ENCODE data around the gene STX11. TPM values are rescaled to one million over a fixed set of nuclear protein-coding genes. Genes with fewer than 3 reads are reported as not detected.
A peak's percentile ranks its signal among the peaks of the same experiment; 100 is the strongest.

The STX11 gene
- total RNA-seq, 1 experiment from 2014 or later: 0.17 TPM

DNA sequence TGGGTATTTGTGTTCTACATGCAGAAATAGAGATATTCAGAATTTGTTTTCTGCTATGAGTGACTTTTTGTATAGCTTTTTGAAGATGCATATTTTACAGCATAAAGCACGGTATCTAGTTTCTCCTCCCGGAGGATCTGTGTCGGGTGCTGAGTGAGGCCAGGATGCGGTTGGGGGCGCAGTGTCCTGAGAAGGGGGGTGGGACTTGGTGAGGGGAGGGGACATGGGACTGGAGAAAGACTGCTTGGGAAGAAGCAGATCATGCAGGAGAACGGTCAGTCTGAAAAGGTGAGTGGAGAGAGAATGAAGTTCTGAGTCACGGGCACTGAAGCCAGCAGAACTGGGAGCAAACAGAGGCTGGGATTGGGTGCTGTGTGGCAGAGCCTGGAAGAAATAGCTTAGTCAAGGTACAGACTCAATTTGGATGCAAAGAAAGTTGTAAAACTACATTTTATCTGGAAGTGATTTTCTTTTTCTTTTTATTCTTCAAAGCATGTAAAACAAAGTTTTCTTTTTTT lies 44.0 kb downstream of the STX11 start:
- ChIA-PET POLR2A (ENCODE audit: unreplicated experiment) (no interaction called here), CTCF (no interaction called here)
- no peaks in the 10 kb centered on the region for H3K9me3 ChIP-seq (ENCODE audit: insufficient read depth, low read depth)
- no peaks in the 10 kb centered on the region for H3K36me3 ChIP-seq (ENCODE audit: low read depth)
- H3F3A ChIP-seq (ENCODE audit: insufficient read depth, low read depth): no peaks in the 10 kb centered on the region
- no peak overlapping the region for H3K27ac ChIP-seq
- no peak overlapping the region for H3K4me2 ChIP-seq
- intact Hi-C loops (cut with micrococcal nuclease; ENCODE audit: unreplicated experiment): loop anchor here (2.0 kb wide), 1 partner anchor 36 kb away; no protein-coding TSS in a partner anchor
- no peak overlapping the region for H2AFZ ChIP-seq
- TF ChIP-seq, protein P1, sequence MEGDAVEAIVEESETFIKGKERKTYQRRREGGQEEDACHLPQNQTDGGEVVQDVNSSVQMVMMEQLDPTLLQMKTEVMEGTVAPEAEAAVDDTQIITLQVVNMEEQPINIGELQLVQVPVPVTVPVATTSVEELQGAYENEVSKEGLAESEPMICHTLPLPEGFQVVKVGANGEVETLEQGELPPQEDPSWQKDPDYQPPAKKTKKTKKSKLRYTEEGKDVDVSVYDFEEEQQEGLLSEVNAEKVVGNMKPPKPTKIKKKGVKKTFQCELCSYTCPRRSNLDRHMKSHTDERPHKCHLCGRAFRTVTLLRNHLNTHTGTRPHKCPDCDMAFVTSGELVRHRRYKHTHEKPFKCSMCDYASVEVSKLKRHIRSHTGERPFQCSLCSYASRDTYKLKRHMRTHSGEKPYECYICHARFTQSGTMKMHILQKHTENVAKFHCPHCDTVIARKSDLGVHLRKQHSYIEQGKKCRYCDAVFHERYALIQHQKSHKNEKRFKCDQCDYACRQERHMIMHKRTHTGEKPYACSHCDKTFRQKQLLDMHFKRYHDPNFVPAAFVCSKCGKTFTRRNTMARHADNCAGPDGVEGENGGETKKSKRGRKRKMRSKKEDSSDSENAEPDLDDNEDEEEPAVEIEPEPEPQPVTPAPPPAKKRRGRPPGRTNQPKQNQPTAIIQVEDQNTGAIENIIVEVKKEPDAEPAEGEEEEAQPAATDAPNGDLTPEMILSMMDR (conservative IDR thresholded peaks at IDR 0.05): no peak
- TF ChIP-seq EZH2 (IDR thresholded peaks at IDR 0.05; ENCODE audit: low read depth): no peak
- peaks cover 13% of the 10 kb centered on the region; the same call in 1 of the 2 replicates for H3K4me1 ChIP-seq (replicated peaks; ENCODE audit: insufficient read depth)
- no peak overlapping the region for H3K4me3 ChIP-seq
- H3K79me2 ChIP-seq (ENCODE audit: low read depth): no peaks in the 10 kb centered on the region
- no peaks in the 10 kb centered on the region for H3K9me2 ChIP-seq (ENCODE audit: insufficient read depth)
- H3K27me3 ChIP-seq (ENCODE audit: insufficient read depth, low read depth): no peaks in the 10 kb centered on the region
- DNase-seq: no peak
- BruUV-seq (replicated peaks): no TSS peak
- H4K20me1 ChIP-seq (ENCODE audit: insufficient read depth): no peaks in the 10 kb centered on the region

DNA sequence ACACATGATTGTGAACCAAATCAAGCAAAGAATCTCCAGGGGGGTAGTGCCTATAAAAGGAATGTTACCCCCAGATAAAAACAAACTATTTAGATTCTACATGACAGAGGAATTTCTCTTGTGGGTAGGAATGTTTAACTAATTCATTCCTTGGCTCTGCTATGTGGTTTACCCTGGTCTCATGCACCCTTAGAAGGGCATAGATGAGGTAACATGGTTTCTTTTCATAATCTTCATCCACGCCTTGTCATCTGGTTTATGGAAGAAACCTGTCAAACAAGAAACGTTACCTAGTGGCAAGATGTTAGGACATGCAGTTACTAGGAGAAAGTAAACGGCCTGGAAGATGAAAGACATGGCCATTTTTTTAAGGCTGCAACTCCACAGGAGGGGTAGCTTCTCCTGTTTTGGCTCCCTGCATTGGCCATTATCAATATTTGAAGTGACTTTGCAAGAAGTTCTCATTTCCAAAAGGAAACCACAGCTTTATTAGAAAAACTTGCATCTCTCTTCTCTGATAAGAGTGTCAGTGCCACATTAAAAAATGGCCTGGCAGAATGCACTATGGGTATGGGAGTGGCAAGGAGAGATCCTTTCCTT lies 45.5 kb downstream of the STX11 start:
- POLR2A ChIA-PET (ENCODE audit: unreplicated experiment): no interaction called here
- DNase-seq: peak; percentile 25 to 95

DNA sequence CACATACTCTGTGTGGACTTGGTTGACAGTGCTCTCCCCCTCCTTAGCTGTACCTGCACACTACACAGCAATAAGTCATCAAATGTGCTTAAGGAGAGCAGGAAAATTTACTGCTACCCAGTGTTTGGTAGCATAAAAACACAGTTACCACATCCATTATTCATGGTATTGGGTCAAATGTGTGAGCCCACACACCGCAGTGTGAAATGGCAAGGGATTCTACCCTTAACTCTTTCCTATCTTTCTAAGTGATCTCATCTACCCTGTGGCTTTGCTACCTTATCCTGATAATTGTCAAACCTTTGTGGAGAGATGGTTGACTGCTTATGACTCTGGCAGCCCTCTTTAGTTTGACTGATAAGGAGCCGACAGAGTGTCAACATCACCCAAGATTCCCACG lies 47.6 kb downstream of the STX11 start:
- Histone ChIP-seq H3K36me3 (ENCODE audit: low read depth) (no peaks in the 10 kb centered on the region), H3K4me2 (no peak overlapping the region), H3K9me2 (ENCODE audit: insufficient read depth) (no peaks in the 10 kb centered on the region), H3K27ac (no peak overlapping the region), H2AFZ (no peak overlapping the region), H3F3A (ENCODE audit: insufficient read depth, low read depth) (no peaks in the 10 kb centered on the region), H3K79me2 (ENCODE audit: low read depth) (no peaks in the 10 kb centered on the region), H4K20me1 (ENCODE audit: insufficient read depth) (no peaks in the 10 kb centered on the region), H3K4me1 (replicated peaks; ENCODE audit: insufficient read depth) (peaks cover 13% of the 10 kb centered on the region; the same call in 1 of the 2 replicates), H3K27me3 (ENCODE audit: insufficient read depth, low read depth) (no peaks in the 10 kb centered on the region), H3K9me3 (ENCODE audit: insufficient read depth, low read depth) (peaks cover 9% of the 10 kb centered on the region; the same call in 1 of the 2 replicates), H3K4me3 (no peak overlapping the region)
- TF ChIP-seq, protein P1 (conservative IDR thresholded peaks at IDR 0.05): no peak
- no peak for TF ChIP-seq EZH2 (IDR thresholded peaks at IDR 0.05; ENCODE audit: low read depth)
- ChIA-PET POLR2A (ENCODE audit: unreplicated experiment) (no interaction called here), CTCF (no interaction called here)
- intact Hi-C loops (cut with micrococcal nuclease; ENCODE audit: unreplicated experiment): loop anchor here (5.0 kb wide), 1 partner anchor 91 kb away; no protein-coding TSS in a partner anchor
- BruUV-seq (replicated peaks): no TSS peak
- DNase-seq: no peak

More for the DNA sequence above, 45.5 kb downstream of the STX11 start:
- BruUV-seq (replicated peaks): no TSS peak
- no peaks in the 10 kb centered on the region for H4K20me1 ChIP-seq (ENCODE audit: insufficient read depth)
- intact Hi-C loops (cut with micrococcal nuclease; ENCODE audit: unreplicated experiment): loop anchor here (1.0 to 5.0 kb wide), 3 partner anchors 37 to 88 kb away; no protein-coding TSS in a partner anchor
- H3K36me3 ChIP-seq (ENCODE audit: low read depth): no peaks in the 10 kb centered on the region
- H3K4me3 ChIP-seq: no peak overlapping the region
- H3F3A ChIP-seq (ENCODE audit: insufficient read depth, low read depth): no peaks in the 10 kb centered on the region
- CTCF ChIA-PET: interaction anchor here (0.6 kb wide), 1 partner anchor 506 kb away, joined by 9 read pairs; no protein-coding TSS in a partner anchor
- no peak overlapping the region for H3K27ac ChIP-seq
- no peak overlapping the region for H2AFZ ChIP-seq
- TF ChIP-seq EZH2 (IDR thresholded peaks at IDR 0.05; ENCODE audit: low read depth): no peak
- TF ChIP-seq, protein P1 (conservative IDR thresholded peaks at IDR 0.05): no peak
- no peaks in the 10 kb centered on the region for H3K9me3 ChIP-seq (ENCODE audit: insufficient read depth, low read depth)
- no peaks in the 10 kb centered on the region for H3K79me2 ChIP-seq (ENCODE audit: low read depth)
- H3K27me3 ChIP-seq (ENCODE audit: insufficient read depth, low read depth): no peaks in the 10 kb centered on the region
- H3K4me2 ChIP-seq: peak overlapping the region; percentile 47
- H3K9me2 ChIP-seq (ENCODE audit: insufficient read depth): no peaks in the 10 kb centered on the region
- H3K4me1 ChIP-seq (replicated peaks; ENCODE audit: insufficient read depth): peaks cover 13% of the 10 kb centered on the region; the same call in 1 of the 2 replicates
